ENCODE measurements around the gene HECA. TPM values are rescaled to one million over a fixed set of nuclear protein-coding genes. Genes with fewer than 3 reads are reported as not detected.
"Not testable (repeated sequence)": the region's sequence is repeated elsewhere in the genome, so short reads cannot be mapped to it uniquely, and the experiment has no call there.

Gene HECA
- polyA plus RNA-seq, 4 donors = 16.1 to 19.1 (median 17.6) TPM

- peak in 1 of 4 donors; percentile 41 for DNase-seq (ENCODE audit: low read depth in 4 of 4, low spot score in 3 of 4)
Observed at GRCh38 chr6:139135578-139136545, 982 bp downstream of the HECA start.

DNA sequence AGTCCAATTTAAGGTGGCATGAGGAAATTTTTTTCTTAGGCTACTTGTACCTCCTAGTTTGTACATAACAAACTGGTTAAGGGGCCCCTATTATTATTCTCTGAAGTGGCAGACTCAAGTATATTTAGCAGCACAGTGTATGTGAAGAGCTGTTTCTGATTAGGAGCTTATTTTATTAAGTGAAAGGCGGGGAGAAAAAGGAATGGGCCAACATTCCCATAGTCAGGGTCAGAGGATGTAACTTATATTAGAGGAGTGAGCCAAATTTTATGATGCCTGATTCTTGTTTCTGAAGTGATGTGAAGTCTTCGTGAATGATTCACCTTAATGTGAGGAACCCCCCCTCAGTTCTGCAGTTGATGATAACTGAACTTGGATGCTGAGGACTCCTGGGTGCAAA, 2.8 kb downstream of the HECA start:
- no peak for DNase-seq (ENCODE audit: low read depth in 4 of 4, low spot score in 3 of 4)

- DNase-seq (ENCODE audit: low read depth in 4 of 4, low spot score in 3 of 4) = not testable (repeated sequence)
Observed at GRCh38 chr6:139140854-139141253, 6.0 kb downstream of the HECA start.

DNA sequence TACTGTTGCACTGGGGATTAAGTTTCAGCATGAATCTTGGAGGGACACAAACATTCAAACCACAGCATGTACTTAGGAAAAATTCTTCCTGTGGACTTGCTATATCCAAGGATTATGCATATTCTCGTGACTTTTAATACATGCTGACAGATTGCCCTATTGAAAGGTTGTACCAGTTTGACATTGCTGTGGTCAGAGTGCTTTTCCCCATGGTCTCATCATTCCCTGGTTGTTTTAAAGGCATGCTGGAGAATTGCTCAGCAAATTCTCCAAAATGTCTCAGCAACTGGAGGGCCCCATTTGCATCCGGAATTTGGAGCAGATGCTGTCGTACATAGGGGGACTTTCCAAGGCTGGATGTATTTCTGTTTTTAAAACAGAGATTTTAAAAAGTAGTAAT, 7.4 kb downstream of the HECA start:
- DNase-seq (ENCODE audit: low read depth in 4 of 4, low spot score in 3 of 4) = no peak

- DNase-seq (ENCODE audit: low read depth in 4 of 4, low spot score in 3 of 4) = no peak
Observed at GRCh38 chr6:139143111-139143510, 8.2 kb downstream of the HECA start.

- no peak for DNase-seq (ENCODE audit: low read depth in 4 of 4, low spot score in 3 of 4)
Observed at GRCh38 chr6:139144490-139145085, 9.7 kb downstream of the HECA start.

- no peak for DNase-seq (ENCODE audit: low read depth in 4 of 4, low spot score in 3 of 4)
Observed at GRCh38 chr6:139145661-139146060, 10.8 kb downstream of the HECA start.

- no peak for DNase-seq (ENCODE audit: low read depth in 4 of 4, low spot score in 3 of 4)
Observed at GRCh38 chr6:139146317-139146726, 11.4 kb downstream of the HECA start.

DNA sequence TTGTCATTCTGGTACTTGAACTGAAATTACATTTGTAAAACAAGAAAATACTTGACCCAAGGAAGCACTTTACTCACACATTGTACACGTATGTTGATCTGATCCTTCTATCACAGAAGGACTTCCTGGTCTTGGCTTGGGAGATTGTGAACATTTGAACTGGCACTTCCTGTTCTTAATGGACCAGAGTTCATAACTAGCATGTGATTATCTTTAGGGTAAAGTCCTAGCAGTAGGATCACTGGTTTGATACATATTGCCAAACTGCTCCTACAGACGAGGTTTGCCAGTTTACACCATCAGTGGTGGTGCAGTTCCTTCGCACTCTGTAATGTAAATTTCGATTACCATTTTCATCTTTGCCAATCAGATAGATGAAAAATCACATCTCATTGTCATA, 12.7 kb downstream of the HECA start:
- DNase-seq (ENCODE audit: low read depth in 4 of 4, low spot score in 3 of 4) = no peak

- no peak for DNase-seq (ENCODE audit: low read depth in 4 of 4, low spot score in 3 of 4)
Observed at GRCh38 chr6:139148557-139149235, 13.8 kb downstream of the HECA start.

DNA sequence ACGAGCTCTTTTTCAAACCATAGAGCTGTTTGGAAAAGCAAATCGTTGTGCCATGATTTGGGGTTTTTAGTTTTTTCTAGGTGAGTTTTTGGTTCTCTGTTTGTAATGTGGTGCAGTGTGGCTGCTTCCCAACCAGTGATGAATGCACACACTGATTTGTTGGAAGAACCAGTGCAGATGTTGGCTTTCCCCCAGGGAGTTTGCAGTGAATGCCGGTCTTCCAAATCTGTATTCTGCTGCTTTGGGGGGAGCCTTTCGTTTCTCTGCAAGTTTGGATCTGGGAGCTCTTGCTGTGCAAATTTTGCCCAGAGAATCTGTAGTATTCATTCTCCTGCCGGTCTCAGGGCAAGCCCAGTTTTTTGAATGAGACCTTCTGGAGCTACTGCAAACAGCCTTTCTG, 14.5 kb downstream of the HECA start:
- no peak for DNase-seq (ENCODE audit: low read depth in 4 of 4, low spot score in 3 of 4)

GRCh38 chr6:139150920-139151319, 16.0 kb downstream of the HECA start:
- no peak for DNase-seq (ENCODE audit: low read depth in 4 of 4, low spot score in 3 of 4)

GRCh38 chr6:139151425-139152087, 16.7 kb downstream of the HECA start:
- no peak for DNase-seq (ENCODE audit: low read depth in 4 of 4, low spot score in 3 of 4)

DNA sequence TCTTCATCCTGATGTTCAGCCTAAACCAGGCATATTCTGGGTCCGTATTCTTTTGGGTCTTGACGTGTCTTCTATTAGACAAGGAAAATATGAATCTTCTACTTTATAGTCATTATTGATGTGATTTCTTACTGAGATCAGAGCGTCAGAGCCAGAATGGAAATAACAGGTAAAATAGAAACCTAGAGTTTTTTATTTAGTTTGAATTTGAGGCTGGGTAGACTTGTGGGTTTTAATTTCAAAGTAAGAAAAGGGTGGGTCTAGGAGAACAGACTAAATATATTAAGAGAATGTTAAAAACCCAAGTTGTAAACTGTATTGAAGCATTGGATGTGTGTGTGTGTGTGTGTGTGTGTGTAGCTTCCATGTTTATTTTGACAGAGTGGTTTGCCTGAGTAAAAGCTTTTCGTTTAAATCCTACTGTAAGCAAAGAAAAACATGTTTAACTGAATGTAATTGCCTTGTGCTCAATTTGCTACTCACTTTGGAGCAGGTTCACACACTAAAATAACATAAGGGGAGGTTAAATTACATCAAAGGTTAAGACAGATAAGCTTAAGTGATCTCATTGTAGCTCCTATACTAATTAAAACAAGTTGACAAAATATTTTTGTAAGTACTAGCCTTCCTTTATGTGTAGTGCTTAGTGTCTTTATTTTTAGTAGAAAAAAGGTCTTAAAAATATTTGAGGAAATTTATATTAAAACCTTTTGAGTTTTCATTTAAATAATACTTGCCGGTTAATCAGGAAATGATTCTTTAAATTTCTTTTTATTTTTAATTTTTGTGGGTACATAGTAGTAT, 17.4 kb downstream of the HECA start:
- DNase-seq (ENCODE audit: low read depth in 4 of 4, low spot score in 3 of 4) = no peak

DNA sequence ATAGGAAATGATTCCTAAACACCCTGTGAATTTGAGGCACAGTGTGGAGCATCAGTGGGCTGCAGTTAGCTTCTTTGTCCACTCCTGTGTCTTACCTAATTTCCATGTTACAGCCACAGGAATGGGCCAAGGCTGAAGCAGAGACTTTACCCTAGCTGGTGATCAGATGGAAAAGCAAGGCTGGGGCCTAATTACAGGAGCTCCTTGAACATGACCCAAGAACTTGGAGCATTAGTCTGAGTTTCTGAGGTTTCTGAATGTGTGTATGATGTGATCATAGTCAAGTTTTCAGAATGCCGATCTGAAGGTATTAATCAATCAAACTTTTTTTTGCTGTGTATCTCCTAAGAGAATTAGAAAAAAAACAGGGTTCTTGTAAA, 18.0 kb downstream of the HECA start:
- DNase-seq (ENCODE audit: low read depth in 4 of 4, low spot score in 3 of 4) = no peak

GRCh38 chr6:139153855-139154254, 19.0 kb downstream of the HECA start:
- no peak for DNase-seq (ENCODE audit: low read depth in 4 of 4, low spot score in 3 of 4)

GRCh38 chr6:139154881-139155547, 20.1 kb downstream of the HECA start:
- no peak for DNase-seq (ENCODE audit: low read depth in 4 of 4, low spot score in 3 of 4)

GRCh38 chr6:139156102-139156501, 21.2 kb downstream of the HECA start:
- DNase-seq (ENCODE audit: low read depth in 4 of 4, low spot score in 3 of 4) = no peak

DNA sequence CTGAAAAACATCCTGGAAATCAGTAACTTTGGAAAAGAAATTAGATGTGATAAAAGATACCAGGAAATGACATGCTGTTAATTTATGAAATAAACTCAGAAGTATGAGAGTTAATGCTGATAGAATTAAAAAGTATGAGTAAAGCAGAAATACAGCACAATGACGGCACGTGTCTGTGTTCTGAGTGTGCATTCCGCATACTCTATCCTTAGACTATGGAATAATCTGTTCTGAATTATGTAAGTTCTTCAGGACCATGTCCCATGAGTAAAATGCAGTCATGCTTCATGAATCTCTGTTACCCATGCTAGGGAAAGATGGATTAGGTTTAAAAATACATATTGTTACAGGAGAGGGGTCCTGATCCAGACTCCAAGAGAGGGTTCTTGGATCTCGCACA, 21.7 kb downstream of the HECA start:
- DNase-seq (ENCODE audit: low read depth in 4 of 4, low spot score in 3 of 4) = no peak

- DNase-seq (ENCODE audit: low read depth in 4 of 4, low spot score in 3 of 4) = not testable (repeated sequence)
Observed at GRCh38 chr6:139157086-139157485, 22.2 kb downstream of the HECA start.

Measured in left renal pelvis (tissue), 4 donors.